Adrenal gland (tissue), 12 donors: ENCODE data around the gene SEMA4B. TPM values are rescaled to one million over a fixed set of nuclear protein-coding genes. Genes with fewer than 3 reads are reported as not detected.

Experiments
- DNase-seq, 7 donors: peaks; one replicate each; pipeline ENCODE4 v3.0.0-alpha.2; 2019 to 2020
- H3K27ac ChIP-seq, 5 donors: fragments of 200-600 bp; sonication (generic) in 4 of 5; 1 replicate in 3 of 5; 2 replicates in 2 of 5; pipeline versions ENCODE4 v1.5.1 to v1.8.0; 2016 to 2020; ENCODE audit warnings: mild to moderate bottlenecking in 1 of 5
- H3K27me3 ChIP-seq: fragments of 200-600 bp; 2 replicates; pipeline ENCODE4 v1.8.0; 2021
- H3K36me3 ChIP-seq, 2 donors: fragments of 200-600 bp; replicated peaks in 1 of 2; 1 replicate in 1 of 2; 2 replicates in 1 of 2; pipeline versions ENCODE4 v1.5.1 to v1.8.0; 2018 to 2022
- H3K4me1 ChIP-seq, 2 donors: fragments of 200-600 bp; replicated peaks in 1 of 2; 1 replicate in 1 of 2; 2 replicates in 1 of 2; pipeline versions ENCODE4 v1.5.1 to v1.8.0; 2018 to 2021
- H3K4me3 ChIP-seq, 4 donors: fragments of 200-600 bp; sonication (generic) in 3 of 4; one replicate each; pipeline ENCODE4 v1.5.1; 2016 to 2018
- H3K9me3 ChIP-seq, 3 donors: fragments of 200-600 bp; sonication (generic) in 1 of 3; replicated peaks in 1 of 3; 1 replicate in 2 of 3; 2 replicates in 1 of 3; pipeline versions ENCODE4 v1.5.1 to v1.8.0; 2016 to 2021
- CTCF ChIP-seq, 6 experiments: fragments of 450-650 bp in 4 of 6; fragments of 200-600 bp in 2 of 6; sonication (generic) in 1 of 6; IDR thresholded peaks; 1 replicate in 5 of 6; 2 replicates in 1 of 6; pipeline versions ENCODE4 v1.5.1 to v1.8.0; 2016 to 2021; ENCODE audit warnings: antibody characterized with exemption in 6 of 6, mild to moderate bottlenecking in 2 of 6, moderate library complexity in 1 of 6
- POLR2A ChIP-seq, 2 donors: fragments of 450-650 bp; IDR thresholded peaks; one replicate each; pipeline ENCODE4 v1.6.1; 2017; ENCODE audit warnings: antibody characterized with exemption in 2 of 2, mild to moderate bottlenecking in 2 of 2, moderate library complexity in 1 of 2
- WGBS, 4 donors: extraction: QIAGEN DNeasy Blood & Tissue Kit in 2 of 4; methylation state at CpG; one replicate each; pipeline versions ENCODE4 v1.1.5 to v1.1.7; 2013 to 2017; 5-methylcytosine and 5-hydroxymethylcytosine counted together
- intact Hi-C, 2 donors: fragments of 100-400 bp; cut with DNase I; formaldehyde crosslinking; loops; one replicate each; pipeline versions ENCODE4 v1.14.1 to v1.15.0; 2022 to 2023
- polyA plus RNA-seq, 3 donors: library from polyadenylated mRNA; stranded (reverse); fragments of 200-250 nt in 2 of 3; fragments of 350-450 nt in 1 of 3; fragmentation: Illumina TruSeq in 1 of 3; extraction: RNeasy Lipid Tissue Mini Kit (QIAGEN cat#74804) in 1 of 3; gene quantifications; one replicate each; pipeline ENCODE4 v1.2.3, GENCODE V29; 2013 to 2014
- total RNA-seq, 9 donors: library from RNA; depleted of rRNA in 4 of 9; stranded (reverse); fragments of >200 nt in 4 of 9; fragments of 120-200 nt in 1 of 9; fragmentation: NEBNext Ultra II Directional in 1 of 9; extraction: Animal tissue kit (Norgen Biotek cat#: 25700) in 1 of 9; gene quantifications; one replicate each; pipeline versions ENCODE4 v1.1.0 to v1.2.4, GENCODE V29; 2013 to 2023
- donor health status: healthy with polysubstance abuse.
- donor health status: Bipolar disorder and iron deficiency.
- donor health status: DM: yes; HTN: yes; CAD: no.
- donor health status: DM: no; HTN: no; CAD: no.
- donor health status: DM: no; HTN: no; CAD: no.
- donor health status: DM: yes; HTN: yes; CAD: no.

SEMA4B gene
- total and polyA plus RNA-seq, 12 donors, result 10.6 to 155 (median 85.1) TPM

- Histone ChIP-seq H3K9me3 (no peaks in the 10 kb centered on the region), H3K4me3 (no peak overlapping the region), H3K36me3 (peaks cover 0 to 11% of the 10 kb centered on the region in 2 donors), H3K27ac (no peak overlapping the region), H3K4me1 (peaks cover 25 to 54% of the 10 kb centered on the region in 2 donors), H3K27me3 (no peaks in the 10 kb centered on the region)
- TF ChIP-seq CTCF (IDR thresholded peaks at IDR 0.05) (no peak), POLR2A (IDR thresholded peaks at IDR 0.05) (no peak)
- 71 to 76% (median 72%) methylated on average over 9 of the region's 9 CpGs for WGBS, 4 donors
- DNase-seq, result no peak
- intact Hi-C loops, result no loop called here
Observed at GRCh38 chr15:90209591-90209990, 8.5 kb downstream of the SEMA4B start.

- H3K36me3 ChIP-seq, result peaks cover 0 to 11% of the 10 kb centered on the region in 2 donors
- H3K9me3 ChIP-seq, result no peaks in the 10 kb centered on the region
- peaks cover 18 to 44% of the 10 kb centered on the region in 2 donors for H3K4me1 ChIP-seq
- TF ChIP-seq POLR2A (IDR thresholded peaks at IDR 0.05) (no peak), CTCF (IDR thresholded peaks at IDR 0.05) (no peak)
- no peak for DNase-seq
- no peak overlapping the region for H3K4me3 ChIP-seq
- no peaks in the 10 kb centered on the region for H3K27me3 ChIP-seq
- WGBS, 4 donors, result 77 to 87% (median 79%) methylated on average over 8 of the region's 8 CpGs
- H3K27ac ChIP-seq, result no peak overlapping the region
- intact Hi-C loops, result no loop called here
Observed at GRCh38 chr15:90210593-90210992, 9.5 kb downstream of the SEMA4B start.

- peaks cover 15 to 40% of the 10 kb centered on the region in 2 donors for H3K4me1 ChIP-seq
- WGBS, 4 donors, result 81 to 92% (median 87%) methylated on average over 2 to 9 of the region's 9 CpGs
- no peak for TF ChIP-seq POLR2A (IDR thresholded peaks at IDR 0.05)
- no peak for TF ChIP-seq CTCF (IDR thresholded peaks at IDR 0.05)
- intact Hi-C loops, result no loop called here
- peak overlapping the region in 4 of 5 donors; percentile 2 to 68 (median 49) for H3K27ac ChIP-seq
- no peaks in the 10 kb centered on the region for H3K27me3 ChIP-seq
- DNase-seq, result no peak
- peaks cover 0 to 11% of the 10 kb centered on the region in 2 donors for H3K36me3 ChIP-seq
- H3K4me3 ChIP-seq, result no peak overlapping the region
- no peaks in the 10 kb centered on the region for H3K9me3 ChIP-seq
Observed at GRCh38 chr15:90211009-90211408, 9.9 kb downstream of the SEMA4B start.

GRCh38 chr15:90211440-90212143 lies 10.5 kb downstream of the SEMA4B start:
- 20 to 55% (median 47%) methylated on average over 1 to 13 of the region's 13 CpGs for WGBS, 4 donors
- Histone ChIP-seq H3K4me3 (no peak overlapping the region), H3K27me3 (no peaks in the 10 kb centered on the region), H3K9me3 (no peaks in the 10 kb centered on the region), H3K4me1 (peaks cover 14 to 34% of the 10 kb centered on the region in 2 donors), H3K36me3 (peaks cover 0 to 11% of the 10 kb centered on the region in 2 donors), H3K27ac (peak overlapping the region in 4 of 5 donors; percentile 2 to 68 (median 49))
- peak in 1 of 7 donors; percentile 46 for DNase-seq
- intact Hi-C loops, result no loop called here
- no peak for TF ChIP-seq CTCF (IDR thresholded peaks at IDR 0.05)
- TF ChIP-seq POLR2A (IDR thresholded peaks at IDR 0.05), result no peak
